Measurements from ENCODE around the gene CFAP100.

DNA sequence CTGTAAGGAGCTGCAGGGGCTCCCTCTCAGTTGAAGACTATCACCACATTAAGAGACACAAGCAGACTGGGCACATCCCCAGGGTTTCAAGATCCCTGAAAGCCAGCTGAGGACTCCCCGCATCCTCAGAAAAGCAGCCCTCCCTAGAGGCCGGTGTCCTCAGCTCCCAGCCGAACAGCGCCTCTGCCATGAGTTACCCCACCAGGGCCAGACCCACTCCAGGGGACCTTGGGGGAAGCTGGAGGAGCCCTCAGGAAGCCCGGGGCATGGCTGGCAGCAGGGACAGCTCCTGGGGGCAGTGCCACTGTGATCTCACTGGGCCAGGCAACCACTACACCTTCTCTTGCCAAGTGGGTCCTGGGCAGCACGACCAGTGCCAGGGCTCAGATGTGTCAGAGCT lies 45.6 kb upstream of the CFAP100 start:
- no peak for TF ChIP-seq CTCF (IDR thresholded peaks at IDR 0.05)
- no peak for TF ChIP-seq EZH2 (IDR thresholded peaks at IDR 0.05)

Data from neural progenitor cell (in vitro differentiated cells).